ENCODE data around the gene ZBTB6.
"Not testable (repeated sequence)": the region's sequence is repeated elsewhere in the genome, so short reads cannot be mapped to it uniquely, and the experiment has no call there.

ZBTB6 gene

GRCh38 chr9:122929796-122930354 lies 16.8 kb upstream of the ZBTB6 start:
- no peak for DNase-seq (ENCODE audit: low spot score)

DNA sequence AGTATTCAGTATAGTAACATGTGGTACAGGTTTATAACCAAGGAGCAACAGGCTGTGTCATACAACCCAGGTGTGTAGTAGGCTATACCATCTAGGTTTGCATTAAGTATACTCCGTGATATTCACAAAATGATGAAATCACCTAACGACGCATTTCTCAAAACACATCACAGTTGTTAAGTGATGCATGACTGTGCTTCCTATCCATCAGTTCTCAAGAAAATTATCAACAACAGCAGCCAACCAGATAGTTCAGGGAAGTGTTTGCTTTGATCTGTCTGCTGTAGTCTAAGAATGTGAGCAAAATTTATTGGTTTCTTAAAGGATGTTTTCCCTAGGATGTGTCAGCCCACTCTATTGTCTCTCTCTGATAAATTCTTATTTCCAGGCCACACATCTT lies 10.8 kb upstream of the ZBTB6 start:
- DNase-seq (ENCODE audit: low spot score), result no peak

DNA sequence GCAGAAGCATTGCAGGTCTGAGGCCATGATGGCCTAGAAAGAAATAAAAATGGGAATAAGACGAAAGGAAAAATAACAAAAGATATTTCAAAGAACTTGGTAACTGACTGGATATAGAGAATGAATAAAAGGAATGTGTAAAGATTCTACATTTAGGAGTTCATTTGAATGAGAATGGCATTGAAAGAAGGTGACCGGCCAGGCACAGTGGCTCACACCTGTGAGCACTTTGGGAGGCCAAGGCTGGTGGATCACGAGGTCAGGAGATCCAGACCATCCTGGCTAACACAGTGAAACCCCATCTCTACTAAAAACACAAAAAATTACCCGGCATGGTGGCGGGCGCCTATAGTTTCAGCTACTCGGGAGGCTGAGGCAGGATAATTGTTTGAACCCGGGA lies 9.6 kb upstream of the ZBTB6 start:
- no peak for DNase-seq (ENCODE audit: low spot score)

DNA sequence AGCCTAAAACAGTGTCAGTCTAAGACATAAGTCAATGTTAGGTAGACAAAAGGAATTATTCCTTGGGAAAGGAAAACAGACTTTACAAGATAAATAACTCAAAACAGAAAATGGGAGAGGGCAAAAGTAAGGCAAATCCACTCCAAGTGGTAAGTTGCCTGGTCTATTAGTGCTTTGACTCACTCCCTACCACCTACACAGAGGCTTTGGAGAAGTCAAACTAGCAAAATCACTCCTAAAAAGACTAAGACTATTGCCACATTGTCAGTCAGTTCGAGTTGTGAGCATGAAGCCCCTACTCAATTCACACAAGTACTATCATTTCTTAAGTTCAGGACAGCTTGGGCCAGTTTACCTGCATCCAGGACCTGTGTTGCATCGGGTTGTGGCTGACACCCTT lies 5.2 kb upstream of the ZBTB6 start:
- no peak for DNase-seq (ENCODE audit: low spot score)

- DNase-seq (ENCODE audit: low spot score), result no peak
Measured at GRCh38 chr9:122912671-122912963, 506 bp downstream of the ZBTB6 start.

DNA sequence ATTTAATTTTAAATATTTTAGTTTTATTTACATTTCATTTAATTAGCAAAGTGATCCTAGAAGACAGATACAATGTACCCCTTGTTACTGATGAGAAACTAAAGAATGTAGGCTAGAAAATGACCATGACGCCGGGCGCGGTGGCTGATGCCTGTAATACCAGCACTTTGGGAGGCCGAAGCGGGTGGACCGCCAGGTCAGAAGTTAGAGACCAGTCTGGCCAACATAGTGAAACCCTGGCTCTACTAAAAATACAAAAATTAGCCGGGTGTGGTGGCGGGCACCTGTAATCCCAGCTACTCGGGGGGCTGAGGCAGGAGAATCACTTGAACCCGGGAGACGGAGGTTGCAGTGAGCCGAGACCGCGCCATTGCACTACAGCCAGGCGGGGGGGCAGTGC lies 7.0 kb downstream of the ZBTB6 start:
- DNase-seq (ENCODE audit: low spot score), result not testable (repeated sequence)

- peak; percentile 97 for DNase-seq (ENCODE audit: low spot score)
Measured at GRCh38 chr9:122904823-122905710, 8.1 kb downstream of the ZBTB6 start, which contains the start of gene RC3H2. TSS of gene RC3H2 (minus strand) at chr9:122905359. CDS start at chr9:122897509, 7,850 bp downstream.

GRCh38 chr9:122904466-122904822 lies 8.7 kb downstream of the ZBTB6 start:
- DNase-seq (ENCODE audit: low spot score), result no peak

GRCh38 chr9:122900791-122901190 lies 12.3 kb downstream of the ZBTB6 start:
- no peak for DNase-seq (ENCODE audit: low spot score)

DNA sequence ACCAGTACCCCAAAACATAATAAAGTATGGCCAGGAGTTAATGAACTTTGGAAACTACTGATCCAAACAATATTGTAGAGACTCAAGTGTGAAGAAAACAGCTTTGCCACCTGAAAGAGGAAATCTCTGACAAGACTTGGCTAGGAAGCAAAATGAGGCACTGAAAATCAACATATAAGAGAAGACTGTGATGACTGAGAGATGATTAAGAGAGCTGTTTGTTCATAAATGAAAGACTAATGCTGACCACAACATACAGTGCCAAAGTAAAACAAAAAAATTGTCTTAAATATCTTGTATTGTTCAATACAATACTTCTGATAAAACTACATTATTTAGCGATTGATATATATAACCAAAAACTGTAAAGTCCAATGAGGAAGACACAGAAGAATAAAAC lies 15.2 kb downstream of the ZBTB6 start:
- no peak for DNase-seq (ENCODE audit: low spot score)

DNA sequence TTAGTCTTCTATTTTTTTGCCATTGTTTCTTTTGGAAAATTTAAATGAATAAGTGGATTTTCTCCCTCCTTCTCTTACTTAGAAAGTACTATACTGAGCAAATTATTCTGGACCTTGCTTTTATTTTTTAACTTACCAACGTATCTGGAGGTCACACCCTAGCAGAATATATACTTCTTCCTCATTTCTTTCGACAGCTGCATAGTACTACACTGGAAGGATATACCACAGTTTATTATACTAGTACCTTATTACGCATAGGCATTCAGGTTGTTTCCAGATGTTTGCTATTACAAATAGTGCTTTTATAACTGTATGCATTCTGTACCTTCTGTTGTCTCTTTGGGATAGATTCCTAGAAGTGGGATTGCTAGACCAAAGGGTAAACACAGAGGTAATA lies 24.6 kb downstream of the ZBTB6 start:
- DNase-seq (ENCODE audit: low spot score), result no peak

GRCh38 chr9:122883125-122883524 lies 30.0 kb downstream of the ZBTB6 start:
- DNase-seq (ENCODE audit: low spot score), result no peak

DNA sequence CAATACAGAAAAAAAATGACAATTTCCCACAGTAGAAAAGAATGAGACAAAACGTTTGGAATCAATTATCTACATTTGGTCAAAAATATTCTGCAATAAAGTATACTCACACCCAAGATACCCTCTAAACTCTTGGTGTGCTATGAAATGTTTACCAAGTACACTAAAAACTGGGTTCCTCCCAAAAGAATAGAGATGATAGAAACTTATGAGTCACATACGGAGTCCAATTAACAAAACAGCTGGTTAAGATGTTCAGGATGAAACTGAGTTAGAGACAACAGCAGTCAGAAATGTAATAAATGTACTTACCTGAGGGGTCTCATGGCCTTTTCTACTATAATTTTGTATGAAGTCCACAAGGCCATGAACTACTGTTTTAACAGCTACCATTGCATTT lies 33.7 kb downstream of the ZBTB6 start:
- no peak for DNase-seq (ENCODE audit: low spot score)

GRCh38 chr9:122875523-122875922 lies 37.6 kb downstream of the ZBTB6 start:
- no peak for DNase-seq (ENCODE audit: low spot score)

DNA sequence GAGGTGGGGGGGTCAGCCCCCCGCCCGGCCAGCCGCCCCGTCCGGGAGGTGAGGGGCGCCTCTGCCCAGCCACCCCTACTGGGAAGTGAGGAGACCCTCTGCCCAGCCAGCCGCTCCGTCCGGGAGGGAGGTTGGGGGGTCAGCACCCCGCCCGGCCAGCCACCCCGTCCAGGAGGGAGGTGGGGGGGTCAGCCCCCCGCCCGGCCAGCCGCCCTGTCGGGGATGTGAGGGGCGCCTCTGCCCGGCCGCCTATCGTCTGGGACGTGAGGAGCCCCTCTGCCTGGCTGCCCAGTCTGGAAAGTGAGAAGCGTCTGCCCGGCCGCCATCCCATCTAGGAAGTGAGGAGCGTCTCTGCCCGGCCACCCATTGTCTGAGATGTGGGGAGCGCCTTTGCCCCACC lies 45.8 kb downstream of the ZBTB6 start:
- DNase-seq (ENCODE audit: low spot score), result not testable (repeated sequence)

DNA sequence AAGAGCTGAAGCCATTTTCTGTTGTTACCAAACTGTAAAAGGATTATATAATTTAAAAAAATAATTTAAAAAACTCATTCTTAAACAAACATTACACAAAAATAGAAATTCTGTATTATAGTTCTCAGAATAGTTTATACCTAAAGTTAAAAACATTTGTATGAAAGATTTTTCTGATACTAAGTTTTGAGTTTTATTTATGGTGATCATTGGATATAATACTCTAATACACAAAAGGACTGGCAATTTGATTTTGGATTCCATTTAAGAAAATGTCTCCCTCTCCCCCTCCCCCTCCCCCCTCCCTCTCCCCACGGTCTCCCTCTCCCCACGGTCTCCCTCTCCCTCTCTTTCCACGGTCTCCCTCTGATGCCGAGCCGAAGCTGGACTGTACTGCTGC lies 47.0 kb downstream of the ZBTB6 start:
- DNase-seq (ENCODE audit: low spot score), result no peak

DNA sequence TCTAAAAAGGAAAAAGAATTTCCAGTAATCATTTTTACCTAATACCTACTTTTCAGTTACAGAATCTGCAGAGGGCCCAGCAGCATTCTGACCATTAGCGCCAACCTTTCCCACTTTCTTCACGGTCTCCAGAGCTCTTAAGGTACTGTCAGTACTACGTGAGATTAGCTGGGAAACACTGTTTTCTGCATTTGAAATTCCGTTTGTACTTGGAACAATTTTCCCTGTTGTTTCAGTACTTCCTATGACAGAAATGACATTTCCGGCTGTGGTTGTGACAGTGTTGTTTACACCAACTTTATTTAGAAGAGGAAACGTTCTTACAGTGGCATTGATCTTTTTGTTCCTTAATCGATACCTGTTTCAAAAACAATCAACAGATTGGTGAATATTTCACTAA lies 47.8 kb downstream of the ZBTB6 start:
- no peak for DNase-seq (ENCODE audit: low spot score)

DNA sequence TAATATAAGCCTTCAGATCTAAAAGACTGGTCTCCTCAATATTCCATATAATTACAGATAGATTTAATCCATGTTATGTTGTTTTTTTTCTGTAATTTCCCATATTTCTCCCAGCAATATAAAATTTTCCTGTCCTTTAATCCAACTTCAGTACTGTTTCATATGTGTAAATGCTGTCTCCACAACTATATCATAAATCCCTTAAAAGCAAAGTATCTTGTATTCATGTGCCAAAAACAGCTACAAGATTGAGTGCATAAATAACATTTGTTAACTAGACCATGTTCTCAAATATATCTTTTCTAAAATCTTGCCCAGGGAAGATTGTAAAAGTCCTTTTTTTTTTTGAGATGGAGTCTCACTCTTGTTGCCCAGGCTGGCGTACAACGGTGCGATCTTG lies 49.7 kb downstream of the ZBTB6 start:
- no peak for DNase-seq (ENCODE audit: low spot score)

- no peak for DNase-seq (ENCODE audit: low spot score)
Measured at GRCh38 chr9:122860319-122861142, 52.6 kb downstream of the ZBTB6 start.
